GM12891 (cell line): ENCODE measurements around the gene ASIC5.

Source experiments
- POLR2A ChIP-seq: IDR thresholded peaks from 2 replicates; pipeline ENCODE4 v1.6.1; 2011; ENCODE audit warnings: low read depth, low read length, control low read depth
- POLR2AphosphoS5 ChIP-seq: IDR thresholded peaks from 2 replicates; pipeline ENCODE4 v1.6.1; 2011; ENCODE audit warnings: low read depth, low read length, control low read depth
- POU2F2 ChIP-seq: IDR thresholded peaks from 2 replicates; pipeline ENCODE4 v1.6.1; 2011; ENCODE audit warnings: low read depth, mild to moderate bottlenecking, control low read depth, low read length, moderate library complexity
- TAF1 ChIP-seq: IDR thresholded peaks from 2 replicates; pipeline ENCODE4 v1.6.1; 2011; ENCODE audit warnings: low read depth, low read length, control low read depth

- no peak for TF ChIP-seq POLR2AphosphoS5
- no peak for TF ChIP-seq POLR2A
- no peak for TF ChIP-seq POU2F2
- no peak for TF ChIP-seq TAF1
These were observed 21.0 kb upstream of the ASIC5 start for GRCh38 chr4:155887045-155887444.
